NCI-H524 (cell line): ENCODE results near the gene ANKRD65.
"Not testable (repeated sequence)": the region's sequence is repeated elsewhere in the genome, so short reads cannot be mapped to it uniquely, and the experiment has no call there.

ENCODE experiments used
- DNase-seq, 2 experiments: peaks; one replicate each; lab custom pipeline; 2025; lab: John Stamatoyannopoulos, UW

Gene ANKRD65

GRCh38 chr1:1430992-1431844, 10.1 kb upstream of the ANKRD65 start:
- peak in 1 of 2 experiments; percentile 38 for DNase-seq

GRCh38 chr1:1430114-1430982, 9.3 kb upstream of the ANKRD65 start:
- peak; percentile 53 to 87 for DNase-seq

- no peak for DNase-seq
These were observed 8.6 kb upstream of the ANKRD65 start for GRCh38 chr1:1429671-1430073.

GRCh38 chr1:1428967-1429366, 7.9 kb upstream of the ANKRD65 start:
- not testable (repeated sequence) for DNase-seq

- no peak for DNase-seq
These were observed 7.1 kb upstream of the ANKRD65 start for GRCh38 chr1:1428174-1428573.

GRCh38 chr1:1427820-1428148, 6.7 kb upstream of the ANKRD65 start:
- no peak for DNase-seq

GRCh38 chr1:1427106-1427819, 6.2 kb upstream of the ANKRD65 start:
- no peak for DNase-seq

- peak in 1 of 2 experiments; percentile 52 for DNase-seq
These were observed 5.5 kb upstream of the ANKRD65 start for GRCh38 chr1:1426496-1427105.

GRCh38 chr1:1425753-1426495, 4.8 kb upstream of the ANKRD65 start:
- DNase-seq: no peak

GRCh38 chr1:1425426-1425752, 4.3 kb upstream of the ANKRD65 start:
- no peak for DNase-seq

GRCh38 chr1:1424707-1425106, 3.6 kb upstream of the ANKRD65 start:
- DNase-seq: no peak

- no peak for DNase-seq
These were observed 2.1 kb upstream of the ANKRD65 start for GRCh38 chr1:1423245-1423597.

- no peak for DNase-seq
These were observed 1.6 kb upstream of the ANKRD65 start for GRCh38 chr1:1422465-1423244.

- DNase-seq: no peak
These were observed 910 bp upstream of the ANKRD65 start for GRCh38 chr1:1421907-1422464.

GRCh38 chr1:1420654-1421141, 378 bp downstream of the ANKRD65 start:
- peak in 1 of 2 experiments; percentile 48 for DNase-seq

GRCh38 chr1:1419813-1420653, 1.0 kb downstream of the ANKRD65 start:
- no peak for DNase-seq

GRCh38 chr1:1419363-1419812, 1.7 kb downstream of the ANKRD65 start:
- DNase-seq: no peak

GRCh38 chr1:1418464-1419362, 2.4 kb downstream of the ANKRD65 start:
- no peak for DNase-seq
